Right renal cortex interstitium (tissue), 3 donors: ENCODE measurements around the gene FYN. TPM values are rescaled to one million over a fixed set of nuclear protein-coding genes. Genes with fewer than 3 reads are reported as not detected.

ENCODE experiments used
- DNase-seq, 3 donors: peaks; one replicate each; pipeline ENCODE4 v3.0.0-alpha.2; 2013; ENCODE audit warnings: low read depth in 3 of 3, low spot score in 2 of 3
- polyA plus RNA-seq, 3 donors: library from polyadenylated mRNA; unstranded; fragments of 120-200 nt; gene quantifications; one replicate each; pipeline ENCODE4 v1.2.1, GENCODE V29; 2013; ENCODE audit not compliant: insufficient read length in 3 of 3

Gene FYN
- polyA plus RNA-seq, 3 donors: 162 to 190 (median 187) TPM

DNA sequence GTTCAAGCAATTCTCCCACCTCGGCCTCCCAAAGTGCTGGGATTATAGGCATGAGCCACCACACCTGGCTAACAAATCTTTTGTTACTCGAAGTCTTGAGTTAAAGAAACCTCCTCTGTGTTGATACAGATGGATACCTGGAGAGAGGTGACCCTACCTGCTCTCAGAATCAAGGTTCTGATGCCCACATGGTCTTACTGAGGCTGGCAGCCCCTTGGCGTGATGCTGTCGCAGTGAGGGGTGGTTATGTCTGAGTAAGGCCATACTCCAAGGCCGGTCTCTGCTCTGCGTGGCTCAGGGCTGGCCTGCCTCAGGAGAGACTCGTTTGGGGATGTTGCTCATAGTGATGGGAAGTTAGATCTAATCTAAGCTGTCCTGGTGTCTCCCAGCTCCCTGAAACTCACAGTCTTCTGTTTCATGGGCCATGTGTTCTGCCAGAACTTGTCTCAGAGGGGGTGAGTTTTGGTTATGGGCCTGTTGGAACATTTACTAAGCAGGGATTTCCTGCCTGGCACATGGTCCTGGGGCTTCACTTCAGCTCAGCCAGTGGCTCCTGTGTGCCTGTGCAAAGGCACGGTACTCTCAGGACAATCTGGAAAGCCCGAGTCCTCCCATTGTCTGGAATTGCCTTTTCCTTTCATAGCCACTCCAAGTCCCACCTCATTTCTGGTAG, 250.1 kb downstream of the FYN start:
- no peak for DNase-seq

DNA sequence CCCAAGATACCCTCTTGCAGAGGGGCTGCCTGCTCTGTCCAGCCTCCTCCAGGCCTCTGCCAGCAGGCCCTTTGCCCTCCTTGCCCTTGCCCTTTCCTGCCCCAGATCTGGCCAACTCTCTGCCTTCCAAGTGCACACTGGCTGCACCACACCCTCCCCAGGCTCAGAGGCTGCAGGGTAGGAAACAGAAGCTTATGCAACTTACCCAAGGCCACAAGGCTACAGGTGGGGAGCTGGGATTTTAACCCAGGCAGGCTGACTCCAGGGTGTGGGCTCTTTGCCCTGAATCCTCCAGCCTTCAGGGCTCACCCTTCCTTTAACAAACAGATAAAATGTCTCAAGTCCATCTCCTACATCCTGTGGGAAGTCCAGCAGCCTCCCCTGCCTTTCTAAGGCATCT, 253.1 kb downstream of the FYN start:
- no peak for DNase-seq

DNA sequence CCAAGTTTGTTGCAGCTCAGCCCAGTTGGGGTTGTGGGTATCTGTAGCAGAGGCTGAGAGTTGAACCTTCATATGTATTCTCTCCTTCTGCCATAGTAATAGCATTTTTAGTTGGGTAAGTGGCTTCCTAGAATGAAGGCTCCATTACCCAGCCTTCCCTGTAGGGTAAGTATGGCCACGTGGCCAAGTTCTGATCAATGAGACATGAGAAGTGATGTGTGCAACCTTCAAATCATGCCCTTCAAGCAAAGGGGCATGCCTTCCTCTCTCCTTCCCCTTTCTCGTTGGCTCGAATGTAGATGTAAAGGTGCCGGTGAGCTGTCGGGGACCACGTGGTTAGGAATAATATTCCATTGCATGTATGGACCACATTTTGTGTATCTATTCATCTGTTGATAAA, 254.8 kb downstream of the FYN start:
- no peak for DNase-seq

DNA sequence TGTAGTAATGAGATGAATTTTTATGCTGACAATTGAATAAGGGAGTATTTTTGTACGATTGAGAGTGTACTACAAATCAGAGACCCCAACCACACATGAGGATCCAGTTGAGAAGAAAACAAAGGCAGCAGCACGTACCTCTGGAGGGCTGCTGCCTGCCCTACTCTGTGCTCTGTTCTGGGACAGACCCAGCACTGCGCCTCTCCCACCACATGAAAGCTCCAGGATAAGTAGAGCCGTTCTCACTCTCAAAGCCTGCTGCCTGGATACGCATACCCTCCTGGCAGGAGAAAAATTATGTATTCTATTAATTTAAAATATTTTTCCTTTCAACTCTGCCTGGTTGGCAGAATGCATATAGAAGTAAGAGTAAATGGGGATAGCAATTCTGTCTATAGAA, 256.1 kb downstream of the FYN start:
- DNase-seq: no peak

DNA sequence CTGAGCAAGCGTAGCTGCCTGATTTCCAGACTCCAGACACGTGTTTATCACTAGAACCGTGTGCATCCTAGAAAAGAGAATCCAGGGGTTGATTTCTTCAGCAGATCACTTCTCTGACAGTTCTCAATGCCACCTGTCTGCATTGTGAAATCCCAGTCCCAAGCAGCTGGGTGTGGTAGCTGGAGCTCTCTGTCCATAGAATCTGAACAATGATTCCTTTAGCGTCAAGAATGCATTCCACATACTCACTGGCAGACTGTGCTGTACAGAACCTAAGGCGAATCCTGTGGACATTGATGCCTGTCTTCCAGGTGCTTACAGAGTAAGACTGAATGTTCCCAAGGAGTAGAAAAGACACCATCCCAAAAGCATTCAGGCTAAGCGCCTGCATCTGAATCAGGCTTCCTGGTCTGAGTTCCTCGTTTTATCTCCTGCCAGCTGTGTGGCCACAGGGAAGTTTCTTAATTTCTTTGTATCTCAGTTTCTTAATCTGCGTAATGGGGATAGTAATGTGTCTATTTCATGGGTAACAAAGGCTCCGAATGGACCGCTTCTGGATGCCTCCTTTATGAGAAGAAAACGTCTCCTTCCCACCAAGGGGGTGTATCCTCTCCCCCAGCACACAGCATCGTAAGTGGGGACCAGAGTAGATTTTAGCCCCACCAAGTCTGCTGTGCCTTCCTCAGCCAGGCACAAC, 257.2 kb downstream of the FYN start:
- no peak for DNase-seq

DNA sequence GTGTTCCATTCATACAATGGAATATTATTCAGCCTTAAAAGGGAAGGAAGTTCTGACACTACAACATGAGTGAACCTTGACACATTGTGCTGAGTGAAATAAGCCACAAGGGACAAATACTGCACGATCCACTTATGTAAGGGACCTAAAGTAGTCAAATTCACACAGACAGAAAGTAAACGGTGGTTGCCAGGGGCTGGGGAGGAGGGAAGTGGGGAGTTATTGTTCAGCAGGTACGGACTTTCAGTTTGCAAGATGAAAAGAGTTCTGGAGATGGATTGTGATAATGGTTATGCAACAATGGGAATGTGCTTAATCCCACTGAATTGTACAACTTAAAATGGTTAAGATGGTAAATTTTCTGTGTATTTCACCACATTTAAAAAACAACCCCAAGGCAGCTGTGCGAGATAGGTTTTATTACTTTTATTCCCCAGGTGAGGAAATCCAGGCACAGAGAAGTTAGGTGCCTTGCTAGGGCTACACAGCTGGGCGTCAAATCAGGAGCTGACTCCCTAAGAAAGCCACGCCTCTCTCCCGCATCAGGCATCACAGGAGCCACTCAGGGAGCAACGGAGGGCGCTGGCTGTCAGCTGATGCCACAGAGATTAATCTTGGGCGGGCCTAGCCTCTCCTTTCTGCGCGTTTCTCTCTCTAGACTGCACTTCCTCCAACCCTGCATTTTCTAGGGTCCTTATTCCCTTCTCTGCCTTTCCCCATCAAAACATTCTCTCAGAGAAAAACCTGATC, 258.2 kb downstream of the FYN start:
- no peak for DNase-seq

DNA sequence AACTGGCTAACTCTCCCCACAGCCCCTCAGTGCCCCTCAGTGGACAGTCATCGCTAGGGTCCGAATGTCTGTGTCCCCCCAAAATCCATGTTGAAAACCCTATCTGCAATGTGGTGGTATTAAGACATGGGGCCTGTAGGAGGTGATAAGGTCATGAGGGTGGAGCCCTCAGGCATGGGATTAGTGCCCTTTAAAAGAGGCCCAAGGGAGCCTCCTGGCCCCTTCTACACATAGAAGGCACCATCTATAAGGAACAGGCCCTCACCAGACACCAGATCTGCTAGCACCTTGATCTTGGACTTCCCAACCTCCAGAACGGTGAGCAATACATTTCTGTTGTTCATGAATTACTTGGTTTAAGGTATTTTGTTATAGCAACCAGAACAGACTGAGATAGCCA, 260.9 kb downstream of the FYN start:
- DNase-seq: no peak

DNA sequence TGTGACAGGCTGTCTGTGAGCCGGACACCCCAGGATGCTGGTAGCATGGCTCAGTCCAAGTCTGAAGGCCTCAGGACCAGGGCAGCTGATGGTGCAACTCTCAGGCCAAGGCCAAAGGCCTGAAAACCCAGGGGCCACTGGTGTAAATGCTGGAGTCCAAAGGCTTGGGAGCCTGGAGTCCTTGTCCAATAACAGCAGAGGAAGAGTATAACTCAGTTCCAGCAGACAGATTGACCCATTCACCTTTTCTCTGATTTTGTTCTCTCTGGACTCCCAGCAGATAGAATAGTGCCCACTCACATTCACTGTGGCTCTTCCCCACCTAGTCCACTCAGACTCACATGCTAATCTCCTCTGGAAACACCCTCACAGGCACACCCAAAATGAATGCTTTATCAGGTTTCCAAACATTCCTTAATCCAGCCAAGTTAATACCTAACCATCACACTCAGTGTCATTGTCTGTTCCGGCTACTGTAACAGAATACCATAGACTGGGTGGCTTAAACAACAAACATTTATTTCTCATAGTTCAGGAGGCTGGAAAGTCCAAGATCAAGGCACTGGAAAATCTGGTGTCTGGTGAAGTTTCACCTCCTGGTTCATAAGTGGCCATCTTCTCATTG, 262.6 kb downstream of the FYN start:
- no peak for DNase-seq

Other genes starting within 250 kb of the FYN start
- gene CCN6, start 180.7 kb upstream of the FYN start, polyA plus RNA-seq: 1 to 10 TPM; 1.9 to 4.3 (median 3.9) TPM
- gene TUBE1, start 214.0 kb upstream of the FYN start, polyA plus RNA-seq: 10 to 100 TPM; 24.1 to 27.9 (median 27.4) TPM
- 10 to 100 TPM; 45.4 to 58.3 (median 52.5) TPM for gene FAM229B, start 214.1 kb upstream of the FYN start, polyA plus RNA-seq